ENCODE results near the gene TGFBRAP1.

Gene TGFBRAP1

DNA sequence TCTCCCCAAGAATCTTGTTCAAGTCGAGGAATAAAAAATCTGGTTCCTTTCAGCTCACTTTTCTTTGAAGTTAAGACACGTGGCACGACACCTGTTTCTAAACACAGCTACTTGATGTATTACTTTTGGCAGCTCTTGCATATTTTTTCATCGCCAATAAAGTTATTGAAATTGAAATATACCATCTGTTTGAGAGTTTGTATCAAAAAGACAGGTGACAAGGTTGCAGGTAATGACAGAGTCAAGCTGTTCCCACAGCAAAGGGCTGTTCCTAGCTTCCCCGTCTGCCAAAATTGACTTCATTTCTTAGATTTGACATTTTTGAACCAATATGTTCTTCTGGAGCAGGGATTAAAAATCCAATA, 93.5 kb downstream of the TGFBRAP1 start:
- DNase-seq: peak; percentile 65

DNA sequence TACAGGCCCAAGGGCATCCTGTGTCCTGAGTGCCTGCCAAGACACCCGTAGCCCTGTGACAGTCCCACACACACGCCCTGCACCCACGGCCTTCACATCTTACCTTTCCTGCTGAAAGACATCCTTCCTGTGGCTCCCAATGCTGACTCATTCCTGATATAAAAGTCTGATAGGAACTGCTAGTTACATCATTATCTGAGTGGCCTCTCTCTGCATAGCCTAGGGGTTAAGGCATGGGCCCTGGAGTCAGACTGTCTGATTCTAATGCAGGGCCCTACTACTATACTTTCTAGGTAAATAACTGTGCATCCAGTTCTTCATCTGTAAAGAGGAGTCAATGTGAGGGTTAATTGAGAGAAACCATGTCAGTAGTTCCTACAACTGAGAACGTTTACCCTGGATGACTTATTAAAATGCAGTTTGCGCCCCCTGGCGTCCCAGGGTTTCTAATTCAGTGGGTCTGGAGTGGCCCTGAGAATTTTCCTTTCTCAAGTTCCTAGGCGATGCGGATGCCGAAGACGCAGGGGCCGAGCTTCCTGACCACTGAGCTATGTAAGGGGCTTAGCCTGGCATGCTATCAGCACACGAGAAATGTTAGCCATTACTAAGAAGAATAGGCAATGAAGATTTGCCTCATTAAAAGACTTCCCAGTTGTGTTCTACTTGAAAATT, 94.0 kb downstream of the TGFBRAP1 start:
- DNase-seq: peak; percentile 51

GRCh38 chr2:105231232-105231619, 98.3 kb downstream of the TGFBRAP1 start:
- no peak for DNase-seq

DNA sequence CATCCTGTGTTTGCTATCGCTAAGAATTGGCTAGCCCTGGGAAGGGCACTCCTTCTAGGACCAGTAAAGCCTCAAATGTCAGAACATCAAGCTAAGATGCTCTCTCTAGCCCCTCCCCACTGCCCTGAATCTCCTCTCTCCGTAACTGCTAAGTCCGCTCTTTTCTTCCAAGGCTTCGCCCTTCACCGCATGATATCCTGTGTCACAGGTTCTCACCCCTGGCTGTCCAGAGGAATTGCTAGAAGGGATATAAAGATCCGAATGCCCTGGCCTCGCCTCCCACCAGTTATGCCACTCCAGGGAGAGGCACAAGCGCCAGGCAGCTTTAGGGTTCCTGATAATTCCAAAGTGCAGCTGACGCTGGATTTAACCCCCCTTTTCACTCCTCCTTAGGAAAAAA, 105.1 kb downstream of the TGFBRAP1 start:
- DNase-seq: no peak

DNA sequence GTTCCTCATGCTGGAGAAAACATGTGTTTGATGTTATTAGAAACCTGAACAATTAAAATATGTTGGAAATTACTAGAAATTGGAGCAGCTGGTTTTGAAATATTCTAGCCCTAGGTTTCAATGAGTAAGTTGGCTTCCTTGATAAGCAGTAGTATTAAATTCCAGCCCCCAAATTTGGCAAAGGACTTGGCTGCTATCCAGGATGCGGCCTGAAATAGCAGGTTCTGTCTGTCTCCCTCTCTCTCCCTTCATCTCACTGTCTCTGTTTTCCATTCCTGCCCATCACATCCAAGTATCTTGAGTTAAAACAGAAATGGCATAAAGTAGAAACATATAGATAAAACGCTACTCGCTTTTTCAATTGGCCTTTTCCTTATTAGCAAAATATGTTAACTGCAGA, 108.9 kb downstream of the TGFBRAP1 start:
- no peak for DNase-seq

DNA sequence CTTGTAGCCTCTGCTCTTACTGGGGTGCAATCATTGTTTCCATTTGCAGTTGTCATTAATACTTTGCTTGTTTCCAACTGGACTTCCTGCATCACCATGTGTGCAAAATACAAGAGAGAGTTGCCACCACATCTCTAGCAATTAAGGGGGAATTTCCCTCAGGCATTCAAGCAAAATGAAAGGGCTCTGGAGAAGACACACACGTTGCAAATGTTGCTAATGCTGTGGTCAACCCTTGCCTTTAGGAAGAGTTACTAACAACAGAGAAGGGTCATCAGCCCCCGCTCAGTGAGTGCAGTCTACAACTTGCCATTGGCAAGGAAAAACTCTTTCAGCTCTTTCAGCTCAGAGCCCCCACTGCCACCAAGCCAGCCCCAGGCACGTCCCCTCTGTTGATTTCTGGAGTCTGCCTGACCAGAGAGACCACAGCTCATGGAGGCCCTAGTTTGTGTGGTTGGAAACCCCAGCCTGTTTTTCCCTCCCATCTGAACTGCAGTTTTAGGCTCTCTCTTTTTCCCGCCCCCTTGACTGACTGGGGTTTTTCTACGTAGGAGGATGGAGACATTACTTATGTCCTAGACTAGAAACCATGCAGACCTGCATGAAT, 113.8 kb downstream of the TGFBRAP1 start:
- no peak for DNase-seq
